Endothelial cell of umbilical vein (primary cell): ENCODE results near the gene ENOSF1. TPM values are rescaled to one million over a fixed set of nuclear protein-coding genes. Genes with fewer than 3 reads are reported as not detected.

Experiments
- BruUV-seq: library from RNA; stranded (reverse); fragments of 400-500 nt; replicated peaks from 2 replicates; lab custom pipeline; 2021; lab: Mats Ljungman, UMichigan
- CTCF ChIA-PET: fragments of 300-600, 350-600 bp; sonication (Branson Sonifier 250); formaldehyde crosslinking; loops from one replicate; lab custom pipeline; 2021; ENCODE audit warnings: antibody characterized with exemption, inconsistent platforms; lab: Charles Lee
- POLR2A ChIA-PET: fragments of 300-600, 350-600 bp; sonication (Branson Sonifier 250); formaldehyde crosslinking; loops from one replicate; lab custom pipeline; 2021; ENCODE audit warnings: antibody characterized with exemption, inconsistent platforms; lab: Charles Lee
- DNase-seq: peaks from one replicate; pipeline ENCODE4 v3.0.0-alpha.2; 2011; ENCODE audit warnings: low read depth, low spot score
- FAIRE-seq: peaks from 2 replicates; lab custom pipeline; 2011; peaks lifted over from hg19 to GRCh38; lab: Jason Lieb, UNC
- H2AFZ ChIP-seq: 2 replicates; pipeline ENCODE4 v1.6.0; 2012; ENCODE audit warnings: low read depth, low read length, control low read depth, inconsistent platforms
- H3K27ac ChIP-seq: 2 replicates; pipeline ENCODE4 v1.5.1; 2011; ENCODE audit warnings: low read depth, mild to moderate bottlenecking, control low read depth, low read length, moderate library complexity; ENCODE audit not compliant: insufficient read depth
- H3K27me3 ChIP-seq, 2 experiments: 2 replicates each; pipeline versions ENCODE4 v1.6.0 to v1.6.1; 2011; ENCODE audit warnings: low read length in 2 of 2, mixed read lengths in 1 of 2; ENCODE audit not compliant: control insufficient read depth in 2 of 2, insufficient read depth in 2 of 2
- H3K36me3 ChIP-seq, 2 experiments: 2 replicates in 1 of 2; 3 replicates in 1 of 2; pipeline ENCODE4 v1.5.1; 2011; ENCODE audit warnings: low read length in 2 of 2, mild to moderate bottlenecking in 1 of 2, moderate library complexity in 1 of 2; ENCODE audit not compliant: control insufficient read depth in 2 of 2, insufficient read depth in 2 of 2; ENCODE audit errors: extremely low read depth in 1 of 2
- H3K4me1 ChIP-seq: 3 replicates; pipeline ENCODE4 v1.5.1; 2011; ENCODE audit warnings: mild to moderate bottlenecking, low read length; ENCODE audit not compliant: control insufficient read depth, insufficient read depth; ENCODE audit errors: extremely low read depth
- H3K4me2 ChIP-seq: 2 replicates; pipeline ENCODE4 v1.6.1; 2011; ENCODE audit warnings: low read length, control low read depth, mixed read lengths; ENCODE audit not compliant: insufficient read depth
- H3K4me3 ChIP-seq, 3 experiments: fragments of 200-600 bp in 1 of 3; sonication (generic), shearing (Covaris generic) in 1 of 3; replicated peaks in 1 of 3; 2 replicates each; pipeline ENCODE4 v1.5.1; 2011 to 2016; ENCODE audit warnings: control low read depth in 3 of 3, low read length in 3 of 3, mild to moderate bottlenecking in 2 of 3, inconsistent platforms in 1 of 3, low read depth in 1 of 3, moderate library complexity in 1 of 3; ENCODE audit not compliant: insufficient read depth in 1 of 3
- H3K79me2 ChIP-seq: 2 replicates; pipeline ENCODE4 v1.6.0; 2012; ENCODE audit warnings: low read length, inconsistent platforms; ENCODE audit not compliant: control insufficient read depth, insufficient read depth
- H3K9ac ChIP-seq: replicated peaks from 2 replicates; pipeline ENCODE3; 2011; ENCODE audit warnings: low read length, control low read depth; ENCODE audit not compliant: insufficient read depth; ENCODE audit errors: extremely low read depth
- H3K9me1 ChIP-seq: replicated peaks from 3 replicates; pipeline ENCODE4 v1.6.0; 2011; ENCODE audit warnings: mild to moderate bottlenecking, low read length; ENCODE audit not compliant: control insufficient read depth, insufficient read depth; ENCODE audit errors: extremely low read depth
- H3K9me3 ChIP-seq: replicated peaks from 2 replicates; pipeline ENCODE4 v1.5.1; 2012; ENCODE audit warnings: low read length, inconsistent platforms; ENCODE audit not compliant: control insufficient read depth, insufficient read depth
- H4K20me1 ChIP-seq: replicated peaks from 2 replicates; pipeline ENCODE3; 2011; ENCODE audit warnings: mild to moderate bottlenecking, low read length; ENCODE audit not compliant: control insufficient read depth, insufficient read depth; ENCODE audit errors: extremely low read depth
- CTCF ChIP-seq, 2 donors: IDR thresholded peaks; 1 replicate in 1 of 2; 2 replicates in 1 of 2; pipeline ENCODE4 v1.5.1; 2011; ENCODE audit warnings: low read length in 2 of 2, mild to moderate bottlenecking in 2 of 2, moderate library complexity in 2 of 2, control low read depth in 1 of 2, inconsistent platforms in 1 of 2, low read depth in 1 of 2; ENCODE audit not compliant: insufficient read depth in 1 of 2; ENCODE audit errors: extremely low read depth in 1 of 2
- EZH2 ChIP-seq: IDR thresholded peaks from 2 replicates; pipeline ENCODE4 v1.6.1; 2012; ENCODE audit warnings: borderline replicate concordance, low read depth, mild to moderate bottlenecking, moderate library complexity, low read length, inconsistent platforms; ENCODE audit not compliant: severe bottlenecking
- FOS ChIP-seq: IDR thresholded peaks from 2 replicates; pipeline ENCODE4 v1.6.1; 2011; ENCODE audit warnings: mild to moderate bottlenecking, low read length, moderate library complexity, borderline replicate concordance; ENCODE audit not compliant: insufficient read depth
- GATA2 ChIP-seq: IDR thresholded peaks from 2 replicates; pipeline ENCODE4 v1.7.0; 2011; ENCODE audit warnings: low read depth, mild to moderate bottlenecking, moderate library complexity, mixed read lengths, low read length; ENCODE audit not compliant: insufficient read length, insufficient read depth
- JUN ChIP-seq: IDR thresholded peaks from 2 replicates; pipeline ENCODE4 v1.6.1; 2011; ENCODE audit warnings: borderline replicate concordance, low read depth; ENCODE audit not compliant: insufficient read length, insufficient read depth
- MAX ChIP-seq: IDR thresholded peaks from 2 replicates; pipeline ENCODE4 v1.6.1; 2011; ENCODE audit not compliant: insufficient read depth, insufficient read length
- MYC ChIP-seq: IDR thresholded peaks from one replicate; pipeline ENCODE4 v1.6.1; 2011; ENCODE audit warnings: mild to moderate bottlenecking, low read depth, low read length
- POLR2A ChIP-seq: IDR thresholded peaks from 2 replicates; pipeline ENCODE4 v1.6.1; 2012; ENCODE audit warnings: low read depth, mild to moderate bottlenecking, control low read depth, low read length
- POLR2AphosphoS5 ChIP-seq: IDR thresholded peaks from 2 replicates; pipeline ENCODE4 v1.6.1; 2012; ENCODE audit warnings: low read depth, mild to moderate bottlenecking, control low read depth, low read length, moderate library complexity; ENCODE audit not compliant: insufficient read depth
- dilution Hi-C: fragments of 300-500 bp; cut with MboI; formaldehyde crosslinking; loops from one replicate; pipeline ENCODE4 v1.15.0; 2019; ENCODE audit warnings: low sequenced_read_pairs; ENCODE audit not compliant: extremely low pct_ligation_motif_present
- intact Hi-C: fragments of 100-400 bp; cut with micrococcal nuclease; formaldehyde crosslinking; loops from one replicate; pipeline ENCODE4 v1.10.0; 2022
- polyA plus RNA-seq, 4 experiments: library from polyadenylated mRNA; depleted of rRNA in 3 of 4; stranded (reverse) in 3 of 4; unstranded in 1 of 4; fragments of >200 nt; gene quantifications; 2 replicates each; pipeline versions ENCODE4 v1.2.1 to v1.2.3, GENCODE V29; 2011 to 2012; ENCODE audit warnings: missing spikeins in 1 of 4
- total RNA-seq: library from RNA; stranded (reverse); gene quantifications from 2 replicates; pipeline ENCODE4 v1.2.3, GENCODE V29; 2021

Gene ENOSF1
- total and polyA plus RNA-seq, 2 donors (not counting 3 experiments of a cell fraction or from before 2014, with no cell fraction given): 19.5 to 50.5 TPM

GRCh38 chr18:678482-679182 is 33.8 kb downstream of the ENOSF1 start:
- POLR2A ChIA-PET: no interaction called here
- dilution Hi-C loops: no loop called here
- no peak for FAIRE-seq

More at GRCh38 chr18:678482-679182, 33.8 kb downstream of the ENOSF1 start:
- H3K4me2 ChIP-seq: no peak overlapping the region
- no peak overlapping the region for H3K27ac ChIP-seq
- H3K9me3 ChIP-seq: no peaks in the 10 kb centered on the region
- CTCF ChIA-PET: interaction anchor here (1.0 to 1.2 kb wide), 2 partner anchors 20 to 161 kb away, joined by 3 to 7 read pairs; no protein-coding TSS in a partner anchor
- H3K79me2 ChIP-seq: no peaks in the 10 kb centered on the region
- no peaks in the 10 kb centered on the region for H3K9me1 ChIP-seq
- no TSS peak for BruUV-seq
- no peak for DNase-seq
- H3K4me3 ChIP-seq: no peak overlapping the region
- TF ChIP-seq CTCF (IDR thresholded peaks at IDR 0.05; ENCODE audit: extremely low read depth in 1 of 2, insufficient read depth in 1 of 2, low read depth in 1 of 2, low read length in 2 of 2): no peak
- no peak for TF ChIP-seq POLR2AphosphoS5
- TF ChIP-seq FOS: no peak
- TF ChIP-seq MAX: no peak
- TF ChIP-seq POLR2A: no peak
- TF ChIP-seq GATA2: no peak
- no peak for TF ChIP-seq EZH2
- TF ChIP-seq MYC: no peak
- TF ChIP-seq JUN: no peak
- H3K9ac ChIP-seq: no peak overlapping the region
- H3K27me3 ChIP-seq: no peaks in the 10 kb centered on the region
- H2AFZ ChIP-seq: no peak overlapping the region
- intact Hi-C loops: no loop called here
- peaks cover 6 to 9% of the 10 kb centered on the region in 2 experiments for H3K36me3 ChIP-seq
- no peaks in the 10 kb centered on the region for H4K20me1 ChIP-seq
- no peaks in the 10 kb centered on the region for H3K4me1 ChIP-seq
